Eye (tissue), 1 donor: ENCODE data around the gene TTC9B.
"Not testable (repeated sequence)": the region's sequence is repeated elsewhere in the genome, so short reads cannot be mapped to it uniquely, and the experiment has no call there.

ENCODE experiments used
- DNase-seq: peaks from one replicate; pipeline ENCODE4 v3.0.0-alpha.2; 2015

TTC9B gene

GRCh38 chr19:40231544-40232424 is 13.6 kb upstream of the TTC9B start:
- no peak for DNase-seq

DNA sequence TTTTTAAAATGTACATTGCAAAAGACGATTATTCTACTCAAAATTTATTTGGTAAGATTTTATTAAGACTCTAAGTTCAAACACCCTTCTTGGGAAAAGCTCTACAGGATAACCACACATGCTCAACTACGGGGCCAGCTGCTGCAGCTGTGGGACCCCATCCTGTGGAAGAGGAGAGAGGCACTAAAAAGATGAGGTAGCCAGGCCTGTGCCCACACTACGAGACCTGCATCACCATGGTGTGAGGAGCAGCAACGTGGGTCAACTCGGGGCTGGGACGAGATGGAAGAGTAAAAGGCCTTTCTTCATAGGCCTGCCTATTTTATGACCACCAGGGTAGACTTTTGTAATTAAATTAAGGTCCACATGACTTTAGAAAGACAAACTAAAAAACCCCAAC is 12.9 kb upstream of the TTC9B start:
- no peak for DNase-seq

- DNase-seq: no peak
These were observed 11.8 kb upstream of the TTC9B start for GRCh38 chr19:40229926-40230417.

GRCh38 chr19:40229484-40229883 is 11.3 kb upstream of the TTC9B start:
- no peak for DNase-seq

- no peak for DNase-seq
These were observed 10.7 kb upstream of the TTC9B start for GRCh38 chr19:40228863-40229262.

DNA sequence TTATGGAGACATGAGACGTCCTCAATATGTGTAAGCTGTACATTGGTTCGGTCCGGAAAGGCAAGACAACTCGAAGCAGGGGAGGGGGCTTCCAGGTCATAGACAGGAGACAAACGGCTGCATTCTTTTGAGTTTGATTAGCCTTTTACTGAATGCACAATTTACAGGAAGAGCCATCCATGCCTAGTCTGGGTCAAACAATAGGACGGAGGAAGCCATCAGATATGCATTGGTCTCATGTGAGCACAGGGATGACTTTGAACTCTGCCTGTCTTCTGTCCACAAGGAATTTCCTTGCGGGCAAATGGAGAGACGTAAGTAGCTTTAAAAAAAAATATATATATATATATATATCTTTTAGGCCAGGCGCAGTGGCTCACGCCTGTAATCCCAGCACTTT is 10.2 kb upstream of the TTC9B start:
- DNase-seq: no peak

DNA sequence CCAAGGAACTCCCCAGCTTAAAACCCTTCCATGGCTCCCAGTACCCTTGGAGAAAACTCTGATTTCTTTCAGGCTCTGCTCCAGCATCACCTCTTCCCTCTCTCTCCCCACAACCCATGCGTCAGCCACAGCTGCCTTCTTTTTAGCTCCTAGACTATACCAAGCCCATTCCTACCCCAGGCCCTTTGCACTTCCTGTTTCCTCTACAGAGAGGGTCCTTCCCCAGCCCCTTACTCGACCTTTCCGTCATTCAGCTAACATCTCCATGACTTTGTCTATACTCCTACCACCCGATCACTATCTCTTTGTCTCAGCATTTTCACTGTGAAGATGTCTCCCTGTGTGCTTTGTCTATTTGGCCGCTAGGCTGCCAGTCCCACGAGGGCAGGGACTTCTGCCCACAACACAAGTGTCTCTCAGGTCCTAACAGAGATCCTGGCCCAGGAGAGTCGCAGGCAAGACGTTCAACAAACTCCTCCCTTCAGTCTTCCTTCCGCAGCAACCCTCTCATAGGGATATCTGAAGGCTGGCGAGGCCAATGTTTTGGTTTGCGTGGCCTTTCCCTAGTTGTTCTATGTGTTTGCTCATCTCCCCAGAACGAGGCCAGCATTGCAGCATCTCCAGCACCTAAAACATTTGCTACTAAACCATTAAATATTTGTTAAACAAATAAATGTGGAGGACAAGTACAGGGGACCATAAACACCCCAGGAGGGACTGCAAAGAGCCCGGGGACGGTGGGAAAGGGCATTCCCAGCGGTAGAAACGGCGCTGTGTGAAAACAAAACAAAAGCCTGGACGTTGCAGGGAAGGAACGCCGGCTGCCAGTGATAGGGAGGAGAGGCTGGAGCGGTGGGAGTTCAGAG is 7.5 kb upstream of the TTC9B start:
- DNase-seq: peak; percentile 42

GRCh38 chr19:40224342-40225150 is 6.4 kb upstream of the TTC9B start:
- no peak for DNase-seq

GRCh38 chr19:40223135-40223822 is 5.1 kb upstream of the TTC9B start:
- DNase-seq: no peak

GRCh38 chr19:40221858-40222619 is 3.9 kb upstream of the TTC9B start:
- peak; percentile 91 for DNase-seq

- DNase-seq: no peak
These were observed 2.5 kb upstream of the TTC9B start for GRCh38 chr19:40220674-40221073.

GRCh38 chr19:40219721-40220276 is 1.6 kb upstream of the TTC9B start:
- DNase-seq: no peak

- not testable (repeated sequence) for DNase-seq
These were observed 845 bp upstream of the TTC9B start for GRCh38 chr19:40219029-40219428.

GRCh38 chr19:40217027-40217810 is 965 bp downstream of the TTC9B start:
- DNase-seq: no peak

GRCh38 chr19:40216777-40217026 is 1.5 kb downstream of the TTC9B start:
- DNase-seq: no peak

GRCh38 chr19:40216013-40216776 is 2.0 kb downstream of the TTC9B start:
- no peak for DNase-seq

GRCh38 chr19:40214936-40215335 is 3.2 kb downstream of the TTC9B start:
- DNase-seq: no peak

GRCh38 chr19:40213882-40214570 is 4.2 kb downstream of the TTC9B start:
- DNase-seq: no peak

GRCh38 chr19:40213251-40213829 is 4.8 kb downstream of the TTC9B start:
- no peak for DNase-seq
